DMS79 treated with DMSO at 0.1 percent for 48 hours (cell line): Measurements from ENCODE around the gene TNFRSF25.
"Not testable (repeated sequence)": the region's sequence is repeated elsewhere in the genome, so short reads cannot be mapped to it uniquely, and the experiment has no call there.

ENCODE experiments used
- DNase-seq: peaks from one replicate; lab custom pipeline; 2025; lab: John Stamatoyannopoulos, UW

TNFRSF25 gene

GRCh38 chr1:6435547-6435946 is 30.4 kb downstream of the TNFRSF25 start:
- DNase-seq, result no peak

- no peak for DNase-seq
Observed at GRCh38 chr1:6435129-6435528, 30.8 kb downstream of the TNFRSF25 start.

DNA sequence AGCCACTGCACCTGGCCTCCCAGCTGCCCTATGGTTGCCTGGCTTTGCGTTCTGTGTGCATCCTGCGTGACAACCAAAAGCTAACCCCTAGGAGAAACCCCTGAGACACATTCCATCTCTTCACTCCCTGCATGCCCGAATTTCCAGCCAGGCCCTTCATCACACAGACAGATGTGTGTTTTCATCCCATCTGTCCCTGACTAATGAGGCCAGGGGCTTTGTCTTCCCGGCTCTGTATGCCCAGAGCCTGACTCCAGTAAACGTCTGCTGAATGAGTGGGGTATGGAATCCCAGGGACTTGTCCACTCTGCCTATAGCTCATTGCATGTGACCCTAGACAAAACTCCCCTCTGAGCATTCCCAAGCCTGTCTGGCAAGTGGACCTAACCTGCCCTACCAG is 31.8 kb downstream of the TNFRSF25 start:
- DNase-seq, result no peak

GRCh38 chr1:6431645-6432579 is 34.1 kb downstream of the TNFRSF25 start:
- not testable (repeated sequence) for DNase-seq

- DNase-seq, result not testable (repeated sequence)
Observed at GRCh38 chr1:6429660-6430411, 36.1 kb downstream of the TNFRSF25 start.

DNA sequence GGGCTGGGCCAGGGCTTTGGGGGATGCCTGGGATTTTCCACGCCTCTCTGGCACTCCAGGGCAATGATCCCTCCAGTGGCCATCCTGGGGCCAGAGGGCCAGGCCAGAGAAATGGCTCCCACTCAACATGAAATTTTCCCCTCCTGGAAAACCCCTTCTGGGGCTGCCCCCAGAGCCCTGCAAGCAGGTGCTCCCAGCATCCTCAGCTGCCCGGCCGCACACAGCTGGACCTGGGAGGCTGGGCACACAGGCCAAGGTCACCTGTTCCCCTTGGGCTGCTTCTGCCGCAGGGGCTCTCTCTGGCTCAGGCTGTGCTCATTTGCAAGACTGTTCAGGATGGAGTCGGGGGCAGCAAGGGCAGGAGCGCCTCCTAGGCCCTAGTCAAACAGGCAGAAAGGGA is 37.5 kb downstream of the TNFRSF25 start:
- DNase-seq, result not testable (repeated sequence)

DNA sequence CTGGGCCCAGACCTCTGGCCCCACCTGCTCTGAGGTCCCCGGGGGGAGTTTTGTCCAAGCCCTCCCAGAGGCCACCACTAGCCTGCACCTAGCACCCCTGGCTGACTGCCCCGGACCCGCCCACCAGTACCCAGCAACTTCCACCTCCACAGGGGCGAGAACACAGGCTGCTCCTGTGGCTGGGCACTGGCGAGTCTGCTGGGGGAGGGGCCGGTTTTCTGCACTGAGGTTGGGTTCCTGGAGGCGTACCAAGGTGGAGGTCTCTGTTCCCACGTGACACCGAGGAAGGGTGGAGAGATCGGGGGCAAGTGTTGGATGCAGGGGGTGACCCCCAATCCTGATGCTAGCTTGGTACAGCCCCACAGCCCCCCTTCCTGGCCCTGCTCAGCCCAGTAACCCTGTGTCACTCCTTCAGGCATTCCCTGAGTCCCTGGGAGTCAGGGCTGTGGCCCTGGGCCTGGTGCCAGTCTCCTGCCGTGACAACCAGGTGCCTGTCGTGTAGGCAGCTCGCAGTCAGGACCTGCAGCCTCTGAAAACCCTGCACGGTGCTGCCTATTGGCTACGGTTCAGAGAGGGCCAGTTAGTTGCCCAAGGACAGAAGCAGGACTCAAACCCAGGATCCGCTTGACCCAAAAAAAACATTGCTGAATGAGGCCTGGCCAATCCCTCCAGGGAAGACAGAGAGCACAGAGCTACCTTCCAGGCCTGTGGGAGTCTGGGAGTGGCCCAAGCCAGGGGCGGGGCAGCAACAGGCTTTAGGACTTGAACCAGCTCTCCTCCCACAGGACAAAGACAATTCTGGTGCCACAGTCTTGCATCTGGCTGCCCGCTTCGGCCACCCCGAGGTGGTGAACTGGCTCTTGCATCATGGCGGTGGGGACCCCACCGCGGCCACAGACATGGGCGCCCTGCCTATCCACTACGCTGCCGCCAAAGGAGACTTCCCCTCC is 38.3 kb downstream of the TNFRSF25 start:
- DNase-seq, result peak; percentile 84

- DNase-seq, result no peak
Observed at GRCh38 chr1:6426972-6427350, 39.0 kb downstream of the TNFRSF25 start.

GRCh38 chr1:6426277-6426971 is 39.5 kb downstream of the TNFRSF25 start:
- DNase-seq, result no peak

DNA sequence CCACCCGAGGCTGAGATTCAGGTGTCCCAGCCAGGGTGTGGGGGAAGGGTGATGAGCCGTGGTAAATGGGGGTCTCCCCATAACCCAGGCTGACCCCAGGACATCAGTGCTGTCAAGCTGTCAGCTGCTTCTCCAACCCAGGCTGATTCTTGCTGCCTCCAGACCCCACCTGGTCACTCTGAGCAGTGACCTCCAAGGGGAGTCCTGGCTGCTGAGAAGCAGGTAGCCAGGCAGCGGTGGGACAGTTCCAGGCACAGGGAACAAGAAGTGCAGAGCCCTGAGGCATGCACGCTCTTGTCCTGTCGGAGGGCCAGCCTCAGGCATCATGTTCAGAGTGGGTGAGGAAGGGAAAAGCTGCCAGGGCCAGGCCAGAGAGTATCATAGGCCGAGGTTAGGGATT is 40.3 kb downstream of the TNFRSF25 start:
- DNase-seq, result no peak

GRCh38 chr1:6424619-6425593 is 41.1 kb downstream of the TNFRSF25 start, which contains the start of gene ESPN:
Gene ESPN (plus strand): TSS chr1:6424776. CDS start chr1:6424956, 180 bp downstream.
- DNase-seq, result no peak

GRCh38 chr1:6424000-6424565 is 41.9 kb downstream of the TNFRSF25 start:
- DNase-seq, result peak; percentile 30

- peak; percentile 93 for DNase-seq
Observed at GRCh38 chr1:6423321-6423999, 42.5 kb downstream of the TNFRSF25 start.

DNA sequence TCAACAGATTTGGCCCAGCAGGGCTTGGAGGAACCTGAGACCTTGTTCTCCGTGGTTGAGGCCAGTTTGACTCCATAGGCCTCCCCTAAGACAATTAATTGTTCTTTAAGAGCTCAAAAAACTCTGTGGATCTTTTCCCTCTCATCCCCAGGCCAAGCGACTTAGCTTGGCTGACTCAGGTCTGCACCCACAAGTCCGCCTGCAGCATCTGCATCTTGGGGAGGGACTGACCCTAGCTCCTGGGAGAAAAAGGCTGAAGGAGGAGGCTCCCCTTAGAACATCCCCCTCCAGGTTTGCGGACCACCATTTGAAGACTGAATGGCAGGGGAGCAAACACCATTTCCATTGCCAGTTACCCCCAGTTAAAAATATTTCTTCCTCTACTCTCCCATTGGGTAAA is 44.7 kb downstream of the TNFRSF25 start:
- DNase-seq, result no peak

GRCh38 chr1:6420454-6421042 is 45.4 kb downstream of the TNFRSF25 start:
- no peak for DNase-seq

DNA sequence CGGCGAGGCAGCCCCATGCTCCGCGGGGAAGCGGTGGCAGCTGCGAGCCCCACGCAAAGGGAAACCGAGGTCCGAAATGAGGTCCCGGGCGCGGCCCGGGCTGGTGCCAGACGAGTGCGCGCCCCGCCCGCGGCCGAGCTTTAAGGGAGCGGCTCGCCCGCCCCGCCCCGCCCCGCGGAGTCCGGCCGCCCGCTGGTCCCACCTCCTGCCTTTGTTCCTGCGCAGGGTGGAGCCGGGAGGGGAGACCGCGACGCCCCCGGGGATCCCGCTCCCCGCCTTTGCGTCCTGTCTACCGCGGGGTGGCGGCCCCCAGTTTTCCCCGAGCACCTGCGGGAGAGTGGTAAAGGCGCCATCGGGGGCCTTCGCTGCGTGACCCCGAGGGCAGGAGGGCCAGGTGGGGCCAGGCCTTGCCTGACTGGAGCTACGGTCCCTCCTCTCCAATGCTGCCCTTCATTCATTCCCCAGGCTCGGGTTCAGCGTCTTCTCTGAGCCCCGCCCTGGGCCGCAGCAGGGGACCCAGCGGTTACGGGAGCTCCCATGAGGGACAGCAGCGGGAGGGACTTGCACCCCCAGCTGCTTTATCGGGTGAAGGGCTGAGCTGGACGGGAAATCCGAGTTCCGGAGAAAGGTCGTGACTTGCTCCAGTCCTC is 46.0 kb downstream of the TNFRSF25 start, which contains the start of gene HES2:
Gene HES2, minus strand, starts transcription at position 116 of the 650 bp plus-strand sequence. Its CDS starts 99 bp downstream, at position 17.
- DNase-seq, result no peak

DNA sequence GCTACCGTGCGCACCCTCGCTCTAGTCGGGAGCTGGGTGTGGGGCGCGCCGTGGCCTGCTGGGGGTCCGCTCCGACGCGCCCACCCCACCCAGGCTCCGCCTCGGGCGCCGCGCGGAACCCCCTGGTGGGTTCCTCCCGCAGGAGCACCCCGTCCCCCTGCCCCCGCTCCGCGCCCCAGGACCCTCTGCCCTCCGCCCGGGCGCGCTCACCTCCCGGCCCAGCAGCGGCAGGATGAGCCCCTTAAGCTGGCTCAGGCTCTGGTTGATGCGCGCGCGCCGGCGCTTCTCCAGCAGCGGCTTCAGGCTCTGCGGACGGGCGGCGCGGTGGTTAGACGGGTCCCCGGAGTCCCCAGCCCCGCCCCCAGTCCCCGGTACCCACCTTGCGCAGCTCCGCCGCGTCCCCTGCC is 46.6 kb downstream of the TNFRSF25 start:
- peak; percentile 12 for DNase-seq
